MCF 10A (cell line): ENCODE results near the gene PEX11G. TPM values are rescaled to one million over a fixed set of nuclear protein-coding genes. Genes with fewer than 3 reads are reported as not detected.

ENCODE experiments used
- BruUV-seq: library from RNA; stranded (reverse); fragments of 400-500 nt; replicated peaks from 2 replicates; lab custom pipeline; 2021; lab: Mats Ljungman, UMichigan
- CTCF ChIA-PET: fragments of 300-600 bp; sonication (Branson Sonifier 250); formaldehyde crosslinking; extraction: SDS; loops from one replicate; lab custom pipeline; 2021; ENCODE audit warnings: antibody characterized with exemption, inconsistent platforms; lab: Yijun Ruan, JAX
- POLR2A ChIA-PET: fragments of 300-600, 350-650 bp; sonication (Branson Sonifier 250); formaldehyde crosslinking; extraction: SDS; loops from one replicate; lab custom pipeline; 2020; ENCODE audit warnings: antibody characterized with exemption, inconsistent platforms; lab: Yijun Ruan, JAX
- DNase-seq: peaks from one replicate; pipeline ENCODE4 v3.0.0-alpha.2; 2018; ENCODE audit not compliant: unreplicated experiment
- H3K27ac Mint-ChIP-seq: one replicate; pipeline ENCODE4 v1.8.0; 2022; ENCODE audit warnings: mild to moderate bottlenecking, low read depth, mixed read lengths; ENCODE audit not compliant: unreplicated experiment
- H3K27me3 Mint-ChIP-seq: one replicate; pipeline ENCODE4 v1.8.0; 2022; ENCODE audit warnings: mixed read lengths; ENCODE audit not compliant: insufficient read depth, unreplicated experiment
- H3K36me3 Mint-ChIP-seq: one replicate; pipeline ENCODE4 v1.8.0; 2022; ENCODE audit warnings: mild to moderate bottlenecking, moderate library complexity, mixed read lengths; ENCODE audit not compliant: insufficient read depth, unreplicated experiment
- H3K4me1 Mint-ChIP-seq: one replicate; pipeline ENCODE4 v1.8.0; 2022; ENCODE audit warnings: mixed read lengths; ENCODE audit not compliant: insufficient read depth, unreplicated experiment
- H3K4me3 Mint-ChIP-seq: one replicate; pipeline ENCODE4 v1.8.0; 2022; ENCODE audit warnings: mild to moderate bottlenecking, moderate library complexity, mixed read lengths; ENCODE audit not compliant: unreplicated experiment
- H3K9me3 Mint-ChIP-seq: one replicate; pipeline ENCODE4 v1.8.0; 2022; ENCODE audit warnings: mixed read lengths; ENCODE audit not compliant: unreplicated experiment
- intact Hi-C: fragments of 100-400 bp; cut with micrococcal nuclease; formaldehyde crosslinking; loops from 2 replicates; pipeline ENCODE4 v1.14.1; 2022
- total RNA-seq: library from RNA; stranded (reverse); gene quantifications from 2 replicates; pipeline ENCODE4 v1.2.3, GENCODE V29; 2022
- TF ChIP-seq, protein P1 (sequence below): fragments of 200-600 bp; IDR thresholded peaks from one replicate; pipeline ENCODE4 v1.8.0; 2022; ENCODE audit warnings: antibody characterized with exemption, mild to moderate bottlenecking; ENCODE audit not compliant: unreplicated experiment

Gene PEX11G
- total RNA-seq, 1 experiment from 2014 or later, result 5.5 TPM

DNA sequence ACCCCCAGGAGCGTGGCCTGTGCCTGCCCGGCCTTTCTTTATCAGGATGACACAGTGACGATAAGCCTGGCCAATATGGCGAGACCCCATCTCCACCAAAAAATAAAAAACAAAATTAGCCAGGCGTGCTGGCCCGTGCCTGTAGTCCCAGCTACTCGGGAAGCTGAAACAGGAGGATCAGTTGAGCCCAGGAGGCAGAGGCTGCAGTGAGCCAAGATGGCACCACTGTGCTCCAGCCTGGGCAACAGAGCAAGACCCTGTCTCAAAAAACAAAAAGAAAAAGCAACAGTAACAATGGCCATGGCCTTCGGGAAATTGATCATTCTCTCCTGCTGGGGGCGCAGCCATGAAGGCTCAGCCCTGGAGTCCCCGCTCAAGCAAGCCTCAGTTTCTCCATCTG is 11.1 kb downstream of the PEX11G start:
- TF ChIP-seq, protein P1, sequence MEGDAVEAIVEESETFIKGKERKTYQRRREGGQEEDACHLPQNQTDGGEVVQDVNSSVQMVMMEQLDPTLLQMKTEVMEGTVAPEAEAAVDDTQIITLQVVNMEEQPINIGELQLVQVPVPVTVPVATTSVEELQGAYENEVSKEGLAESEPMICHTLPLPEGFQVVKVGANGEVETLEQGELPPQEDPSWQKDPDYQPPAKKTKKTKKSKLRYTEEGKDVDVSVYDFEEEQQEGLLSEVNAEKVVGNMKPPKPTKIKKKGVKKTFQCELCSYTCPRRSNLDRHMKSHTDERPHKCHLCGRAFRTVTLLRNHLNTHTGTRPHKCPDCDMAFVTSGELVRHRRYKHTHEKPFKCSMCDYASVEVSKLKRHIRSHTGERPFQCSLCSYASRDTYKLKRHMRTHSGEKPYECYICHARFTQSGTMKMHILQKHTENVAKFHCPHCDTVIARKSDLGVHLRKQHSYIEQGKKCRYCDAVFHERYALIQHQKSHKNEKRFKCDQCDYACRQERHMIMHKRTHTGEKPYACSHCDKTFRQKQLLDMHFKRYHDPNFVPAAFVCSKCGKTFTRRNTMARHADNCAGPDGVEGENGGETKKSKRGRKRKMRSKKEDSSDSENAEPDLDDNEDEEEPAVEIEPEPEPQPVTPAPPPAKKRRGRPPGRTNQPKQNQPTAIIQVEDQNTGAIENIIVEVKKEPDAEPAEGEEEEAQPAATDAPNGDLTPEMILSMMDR, result no peak
- Mint-ChIP-seq H3K4me3 (no peak overlapping the region), H3K27me3 (no peaks in the 10 kb centered on the region), H3K27ac (no peak overlapping the region), H3K4me1 (peaks cover 7% of the 10 kb centered on the region), H3K36me3 (peaks cover 23% of the 10 kb centered on the region), H3K9me3 (no peaks in the 10 kb centered on the region)
- intact Hi-C loops, result no loop called here
- ChIA-PET CTCF (no interaction called here), POLR2A (no interaction called here)
- BruUV-seq, result no TSS peak
- DNase-seq, result no peak

DNA sequence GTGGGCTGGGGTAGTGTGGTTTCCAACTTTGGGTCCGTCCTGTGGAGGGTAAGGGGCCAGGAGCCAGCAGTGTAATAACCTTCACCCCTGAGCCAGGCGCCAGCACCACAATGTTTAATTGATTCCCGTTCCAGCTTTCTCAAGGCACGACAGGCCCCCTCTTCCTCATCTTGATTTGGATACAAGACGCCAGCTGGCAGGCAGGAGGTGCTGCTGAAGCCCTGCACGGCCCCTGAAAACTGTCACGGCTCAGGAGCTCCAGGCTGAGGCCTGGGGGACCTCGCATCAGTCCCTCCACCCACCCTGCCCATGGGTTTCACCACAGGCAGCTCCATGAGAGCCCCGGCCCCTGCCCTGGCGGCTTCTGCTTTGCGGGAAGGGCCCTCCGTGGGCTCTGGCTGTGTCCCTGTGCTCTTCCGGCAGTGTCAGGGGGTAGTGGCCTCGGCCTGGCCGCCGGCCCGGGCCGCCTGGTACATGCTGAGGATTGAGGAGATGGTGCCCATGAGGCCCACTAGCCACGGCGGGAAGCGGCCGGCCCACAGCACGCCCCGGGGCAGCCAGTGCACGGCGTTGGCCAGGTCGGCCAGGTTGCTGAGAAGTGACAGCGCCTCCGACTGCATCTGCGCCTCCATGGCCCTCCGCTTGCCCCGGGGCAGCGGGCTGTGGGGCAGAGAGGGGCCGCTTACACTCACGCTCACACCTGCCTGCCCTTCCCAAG is 11.9 kb downstream of the PEX11G start:
- CTCF ChIA-PET, result no interaction called here
- POLR2A ChIA-PET, result interaction anchor here (0.7 kb wide), 1 partner anchor 56 kb away, joined by 3 read pairs; no protein-coding TSS in a partner anchor
- Mint-ChIP-seq H3K27ac (no peak overlapping the region), H3K36me3 (peaks cover 29% of the 10 kb centered on the region), H3K27me3 (no peaks in the 10 kb centered on the region), H3K4me3 (no peak overlapping the region), H3K4me1 (peaks cover 7% of the 10 kb centered on the region), H3K9me3 (no peaks in the 10 kb centered on the region)
- intact Hi-C loops, result no loop called here
- DNase-seq, result no peak
- BruUV-seq, result no TSS peak
- TF ChIP-seq, protein P1, result no peak

DNA sequence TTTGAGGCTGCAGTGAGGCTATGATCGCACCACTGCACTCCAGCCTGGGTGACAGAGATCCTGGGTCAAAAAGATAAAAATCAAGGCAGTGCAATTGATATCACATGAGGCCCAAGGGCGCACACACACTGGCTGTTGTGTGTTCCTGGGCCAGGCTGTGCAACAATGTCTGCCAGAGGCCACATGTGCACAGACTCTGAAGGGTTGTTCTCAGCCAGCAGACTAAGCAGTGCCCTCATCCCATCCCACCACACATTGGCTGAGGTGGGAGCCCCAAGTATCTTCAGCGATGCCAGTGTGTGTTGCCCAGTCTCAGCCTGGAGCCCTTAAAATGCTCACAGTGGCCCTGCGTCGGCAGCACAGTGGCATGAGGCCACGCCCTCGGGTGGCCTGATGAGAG is 12.6 kb downstream of the PEX11G start:
- TF ChIP-seq, protein P1, result no peak
- CTCF ChIA-PET, result no interaction called here
- intact Hi-C loops, result no loop called here
- BruUV-seq, result no TSS peak
- POLR2A ChIA-PET, result no interaction called here
- no peaks in the 10 kb centered on the region for H3K9me3 Mint-ChIP-seq
- peaks cover 35% of the 10 kb centered on the region for H3K36me3 Mint-ChIP-seq
- H3K4me1 Mint-ChIP-seq, result peaks cover 7% of the 10 kb centered on the region
- DNase-seq, result no peak
- H3K4me3 Mint-ChIP-seq, result no peak overlapping the region
- no peak overlapping the region for H3K27ac Mint-ChIP-seq
- no peaks in the 10 kb centered on the region for H3K27me3 Mint-ChIP-seq

- ChIA-PET POLR2A (no interaction called here), CTCF (no interaction called here)
- Mint-ChIP-seq H3K36me3 (peaks cover 39% of the 10 kb centered on the region), H3K4me1 (peaks cover 7% of the 10 kb centered on the region), H3K4me3 (no peak overlapping the region), H3K9me3 (no peaks in the 10 kb centered on the region), H3K27ac (no peak overlapping the region), H3K27me3 (no peaks in the 10 kb centered on the region)
- DNase-seq, result no peak
- TF ChIP-seq, protein P1, result no peak
- intact Hi-C loops, result no loop called here
- BruUV-seq, result no TSS peak
Measured at GRCh38 chr19:7475665-7476064, 13.2 kb downstream of the PEX11G start.
